Measurements from ENCODE around the gene MYEF2. TPM values are rescaled to one million over a fixed set of nuclear protein-coding genes. Genes with fewer than 3 reads are reported as not detected.

MYEF2 gene
- total and polyA plus RNA-seq, 2 of the 8 experiments (the other 6 are each of a cell fraction or from before 2014, with no cell fraction given): 18.9 to 79.2 TPM

GRCh38 chr15:48144889-48145288 is 33.2 kb downstream of the MYEF2 start:
- WGBS, 2 experiments (ENCODE audit: extremely low coverage in 1 of 2, insufficient coverage in 1 of 2, insufficient read length in 1 of 2, insufficient replicate concordance in 2 of 2, low coverage in 1 of 2, low lambda C conversion rate in 2 of 2, missing lambda C conversion rate in 1 of 2): 76% methylated on average over 1 of the region's 1 CpG; no CpG with 5 or more reads in 1 of the 2 experiments
- H3K79me2 ChIP-seq (ENCODE audit: control insufficient read depth in 1 of 2, insufficient read depth in 2 of 2, low read length in 2 of 2): no peaks in the 10 kb centered on the region
- no peak overlapping the region for H2AFZ ChIP-seq (ENCODE audit: low read length)
- ChIA-PET CTCF (ENCODE audit: partially characterized antibody) (no interaction called here), POLR2A (ENCODE audit: partially characterized antibody) (no interaction called here)
- H3K79me1 ChIP-seq (ENCODE audit: low read depth, low read length): no peaks in the 10 kb centered on the region
- H2BK120ac ChIP-seq (replicated peaks; ENCODE audit: low read depth, low read length): no peak overlapping the region
- H4K5ac ChIP-seq (ENCODE audit: insufficient read length, low read depth, low read length): no peak overlapping the region
- no peak overlapping the region for H3K14ac ChIP-seq (ENCODE audit: insufficient read length)
- H4K20me1 ChIP-seq (replicated peaks in 1 of 2; ENCODE audit: control insufficient read depth in 1 of 2, insufficient read depth in 2 of 2, low read length in 2 of 2): no peaks in the 10 kb centered on the region
- H4K91ac ChIP-seq (replicated peaks; ENCODE audit: insufficient read length, low read length): no peak overlapping the region
- H3K18ac ChIP-seq (ENCODE audit: extremely low read depth, low read length): no peak overlapping the region
- no peaks in the 10 kb centered on the region for H3K23me2 ChIP-seq (ENCODE audit: low read depth, low read length)
- FAIRE-seq (no peak), DNase-seq (ENCODE audit: low read depth in 1 of 2, low spot score in 2 of 2) (no peak)
- H3K27me3 ChIP-seq (replicated peaks in 1 of 4; ENCODE audit: control insufficient read depth in 3 of 4, extremely low read depth in 1 of 4, insufficient read depth in 3 of 4, low read length in 3 of 4): no peaks in the 10 kb centered on the region
- no peak overlapping the region for H3K4me3 ChIP-seq (ENCODE audit: extremely low read depth in 1 of 4, insufficient read depth in 2 of 4, low read depth in 3 of 4, low read length in 4 of 4)
- no peak overlapping the region for H3K56ac ChIP-seq (replicated peaks; ENCODE audit: insufficient read length, low read depth, low read length)
- no peak overlapping the region for H2BK20ac ChIP-seq (ENCODE audit: low read length)
- no peak overlapping the region for H3K4me2 ChIP-seq (ENCODE audit: insufficient read depth in 1 of 2, low read depth in 2 of 2, low read length in 2 of 2)
- H3K36me3 ChIP-seq (ENCODE audit: control insufficient read depth in 2 of 4, insufficient read depth in 4 of 4, low read length in 3 of 4): peaks cover 0 to 56% (median 17%) of the 10 kb centered on the region in 4 experiments; a peak in 5 of 8 replicates
- H3K4me1 ChIP-seq (replicated peaks in 1 of 4; ENCODE audit: control insufficient read depth in 3 of 4, insufficient read depth in 4 of 4, low read length in 3 of 4): peaks cover 0 to 2% (median 0%) of the 10 kb centered on the region in 4 experiments; a peak in 1 of 7 replicates
- no peak overlapping the region for H2BK15ac ChIP-seq (ENCODE audit: low read length)
- H3K23ac ChIP-seq (ENCODE audit: insufficient read length): no peak overlapping the region
- H4K8ac ChIP-seq (ENCODE audit: extremely low read depth, insufficient read depth, low read length): no peak overlapping the region
- H3K9ac ChIP-seq (replicated peaks in 1 of 4; ENCODE audit: extremely low read depth in 1 of 4, low read depth in 3 of 4, low read length in 3 of 4): no peak overlapping the region
- no peak overlapping the region for H3K4ac ChIP-seq (replicated peaks; ENCODE audit: insufficient read length, low read depth, low read length)
- no peaks in the 10 kb centered on the region for H3K9me3 ChIP-seq (ENCODE audit: insufficient read depth in 2 of 2, low read depth in 1 of 2, low read length in 1 of 2)
- TF ChIP-seq PHF8 (conservative IDR thresholded peaks at IDR 0.05; ENCODE audit: low read depth, low read length): no peak
- no peak for TF ChIP-seq RAD21 (IDR thresholded peaks at IDR 0.05 in 1 of 2, conservative IDR thresholded peaks at IDR 0.05 in 1 of 2; ENCODE audit: low read depth in 2 of 2, low read length in 2 of 2)
- TF ChIP-seq, protein P1, sequence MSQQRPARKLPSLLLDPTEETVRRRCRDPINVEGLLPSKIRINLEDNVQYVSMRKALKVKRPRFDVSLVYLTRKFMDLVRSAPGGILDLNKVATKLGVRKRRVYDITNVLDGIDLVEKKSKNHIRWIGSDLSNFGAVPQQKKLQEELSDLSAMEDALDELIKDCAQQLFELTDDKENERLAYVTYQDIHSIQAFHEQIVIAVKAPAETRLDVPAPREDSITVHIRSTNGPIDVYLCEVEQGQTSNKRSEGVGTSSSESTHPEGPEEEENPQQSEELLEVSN (IDR thresholded peaks at IDR 0.05): no peak
- TF ChIP-seq GTF2F1 (IDR thresholded peaks at IDR 0.05; ENCODE audit: borderline replicate concordance, low read depth, low read length): no peak
- TF ChIP-seq, protein P2, sequence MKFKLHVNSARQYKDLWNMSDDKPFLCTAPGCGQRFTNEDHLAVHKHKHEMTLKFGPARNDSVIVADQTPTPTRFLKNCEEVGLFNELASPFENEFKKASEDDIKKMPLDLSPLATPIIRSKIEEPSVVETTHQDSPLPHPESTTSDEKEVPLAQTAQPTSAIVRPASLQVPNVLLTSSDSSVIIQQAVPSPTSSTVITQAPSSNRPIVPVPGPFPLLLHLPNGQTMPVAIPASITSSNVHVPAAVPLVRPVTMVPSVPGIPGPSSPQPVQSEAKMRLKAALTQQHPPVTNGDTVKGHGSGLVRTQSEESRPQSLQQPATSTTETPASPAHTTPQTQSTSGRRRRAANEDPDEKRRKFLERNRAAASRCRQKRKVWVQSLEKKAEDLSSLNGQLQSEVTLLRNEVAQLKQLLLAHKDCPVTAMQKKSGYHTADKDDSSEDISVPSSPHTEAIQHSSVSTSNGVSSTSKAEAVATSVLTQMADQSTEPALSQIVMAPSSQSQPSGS (IDR thresholded peaks at IDR 0.05; ENCODE audit: low read length): no peak
- TF ChIP-seq CBX8 (IDR thresholded peaks at IDR 0.05; ENCODE audit: borderline replicate concordance, low read depth, low read length): no peak
- TF ChIP-seq FOSL1 (IDR thresholded peaks at IDR 0.05; ENCODE audit: insufficient read depth, low read depth, low read length): no peak
- no peak for TF ChIP-seq CREB1 (IDR thresholded peaks at IDR 0.05)
- TF ChIP-seq BACH1 (IDR thresholded peaks at IDR 0.05; ENCODE audit: low read length): no peak
- TF ChIP-seq JUN (IDR thresholded peaks at IDR 0.05; ENCODE audit: low read depth, low read length): no peak
- no peak for TF ChIP-seq RNF2 (IDR thresholded peaks at IDR 0.05; ENCODE audit: borderline replicate concordance, low read depth, low read length, missing control alignments, poor library complexity, severe bottlenecking)
- no peak for TF ChIP-seq TBP (IDR thresholded peaks at IDR 0.05; ENCODE audit: low read depth, low read length)
- H2AK5ac ChIP-seq (ENCODE audit: low read depth, low read length): no peak overlapping the region
- no peak overlapping the region for H2BK12ac ChIP-seq (ENCODE audit: low read depth, low read length)
- no peak overlapping the region for H3K27ac ChIP-seq (ENCODE audit: low read depth, low read length)
- no peak overlapping the region for H2BK5ac ChIP-seq (ENCODE audit: low read depth, low read length)
